ENCODE data around the gene TNS4.

DNA sequence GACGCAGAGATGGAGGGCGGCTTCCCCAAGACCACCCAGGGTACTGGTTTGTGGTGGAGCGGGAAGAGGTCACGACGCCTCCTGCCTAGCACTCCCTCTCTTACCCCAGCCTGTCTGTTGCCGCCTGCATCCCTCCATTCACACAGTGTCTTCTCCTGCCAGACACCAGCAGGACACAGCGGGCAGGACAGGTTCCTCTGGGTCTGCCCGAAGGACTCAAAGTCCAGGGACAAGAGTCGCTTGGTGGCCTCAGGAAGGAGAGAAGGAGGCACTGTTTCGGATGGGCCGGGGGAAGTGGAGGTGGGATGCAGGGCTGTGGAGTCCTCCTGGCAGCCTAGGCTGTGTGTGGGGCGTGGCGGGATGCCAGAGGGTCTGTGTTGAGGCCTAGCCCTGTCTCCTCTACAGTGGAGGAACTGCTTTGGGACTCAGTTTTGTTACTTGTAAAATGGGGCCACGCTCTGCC is 19.6 kb upstream of the TNS4 start:
- TF ChIP-seq EZH2 (IDR thresholded peaks at IDR 0.05; ENCODE audit: low read length, unreplicated experiment): no peak
- TF ChIP-seq, protein P1, sequence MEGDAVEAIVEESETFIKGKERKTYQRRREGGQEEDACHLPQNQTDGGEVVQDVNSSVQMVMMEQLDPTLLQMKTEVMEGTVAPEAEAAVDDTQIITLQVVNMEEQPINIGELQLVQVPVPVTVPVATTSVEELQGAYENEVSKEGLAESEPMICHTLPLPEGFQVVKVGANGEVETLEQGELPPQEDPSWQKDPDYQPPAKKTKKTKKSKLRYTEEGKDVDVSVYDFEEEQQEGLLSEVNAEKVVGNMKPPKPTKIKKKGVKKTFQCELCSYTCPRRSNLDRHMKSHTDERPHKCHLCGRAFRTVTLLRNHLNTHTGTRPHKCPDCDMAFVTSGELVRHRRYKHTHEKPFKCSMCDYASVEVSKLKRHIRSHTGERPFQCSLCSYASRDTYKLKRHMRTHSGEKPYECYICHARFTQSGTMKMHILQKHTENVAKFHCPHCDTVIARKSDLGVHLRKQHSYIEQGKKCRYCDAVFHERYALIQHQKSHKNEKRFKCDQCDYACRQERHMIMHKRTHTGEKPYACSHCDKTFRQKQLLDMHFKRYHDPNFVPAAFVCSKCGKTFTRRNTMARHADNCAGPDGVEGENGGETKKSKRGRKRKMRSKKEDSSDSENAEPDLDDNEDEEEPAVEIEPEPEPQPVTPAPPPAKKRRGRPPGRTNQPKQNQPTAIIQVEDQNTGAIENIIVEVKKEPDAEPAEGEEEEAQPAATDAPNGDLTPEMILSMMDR (conservative IDR thresholded peaks at IDR 0.05; ENCODE audit: low read depth, low read length): no peak
- TF ChIP-seq EZH2phosphoT487 (IDR thresholded peaks at IDR 0.05; ENCODE audit: borderline replicate concordance, low read length): no peak
